Uterus (tissue), 4 donors: ENCODE results near the gene KIAA0232. TPM values are rescaled to one million over a fixed set of nuclear protein-coding genes. Genes with fewer than 3 reads are reported as not detected.

ENCODE experiments used
- DNase-seq, 2 donors: peaks; one replicate each; pipeline ENCODE4 v3.0.0-alpha.2; 2019 to 2020
- H3K27ac ChIP-seq, 2 donors: fragments of 200-600 bp; sonication (generic); 1 replicate in 1 of 2; 2 replicates in 1 of 2; pipeline ENCODE4 v1.5.1; 2016 to 2018
- H3K27me3 ChIP-seq, 2 donors: fragments of 200-600 bp; sonication (generic); one replicate each; pipeline ENCODE4 v1.5.1; 2018 to 2019; ENCODE audit warnings: control low read depth in 1 of 2
- H3K36me3 ChIP-seq, 2 donors: fragments of 200-600 bp; sonication (generic); one replicate each; pipeline ENCODE4 v1.5.1; 2019; ENCODE audit warnings: control low read depth in 1 of 2
- H3K4me1 ChIP-seq, 2 donors: fragments of 200-600 bp; sonication (generic); one replicate each; pipeline ENCODE4 v1.5.1; 2018 to 2019; ENCODE audit warnings: control low read depth in 1 of 2
- H3K4me3 ChIP-seq, 2 donors: fragments of 200-600 bp; sonication (generic); 1 replicate in 1 of 2; 2 replicates in 1 of 2; pipeline ENCODE4 v1.5.1; 2018 to 2019; ENCODE audit warnings: mild to moderate bottlenecking in 1 of 2
- H3K9me3 ChIP-seq, 2 donors: fragments of 200-600 bp; sonication (generic); one replicate each; pipeline ENCODE4 v1.5.1; 2019; ENCODE audit warnings: control low read depth in 1 of 2
- CTCF ChIP-seq, 4 experiments: fragments of 200-600 bp in 2 of 4; fragments of 450-650 bp in 2 of 4; sonication (generic) in 2 of 4; IDR thresholded peaks; one replicate each; pipeline ENCODE4 v1.5.1; 2016 to 2019; ENCODE audit warnings: antibody characterized with exemption in 4 of 4, mild to moderate bottlenecking in 2 of 4, moderate library complexity in 1 of 4
- POLR2A ChIP-seq, 2 donors: fragments of 450-650 bp; IDR thresholded peaks; one replicate each; pipeline ENCODE4 v1.6.1; 2016; ENCODE audit warnings: antibody characterized with exemption in 2 of 2, mild to moderate bottlenecking in 1 of 2, moderate library complexity in 1 of 2
- intact Hi-C: fragments of 100-400 bp; cut with DNase I; formaldehyde crosslinking; loops from one replicate; pipeline ENCODE4 v1.15.1; 2023; ENCODE audit warnings: low total_unique reads
- total RNA-seq, 4 donors: library from RNA; depleted of rRNA in 3 of 4; stranded (reverse); fragments of >200 nt in 3 of 4; gene quantifications; one replicate each; pipeline versions ENCODE4 v1.1.0 to v1.2.4, GENCODE V29; 2014 to 2023
- donor health status: DM: yes; HTN: yes; CAD: no.

Gene KIAA0232
- total RNA-seq, 4 donors from 2014 or later = 13.8 to 78.8 (median 43.4) TPM

GRCh38 chr4:6813725-6814124, 31.2 kb downstream of the KIAA0232 start:
- intact Hi-C loops = no loop called here
- TF ChIP-seq POLR2A (IDR thresholded peaks at IDR 0.05) (no peak), CTCF (IDR thresholded peaks at IDR 0.05) (no peak)
- H3K27me3 ChIP-seq = no peaks in the 10 kb centered on the region

GRCh38 chr4:6815029-6815836, 32.7 kb downstream of the KIAA0232 start:
- H3K4me1 ChIP-seq = no peaks in the 10 kb centered on the region
- no peaks in the 10 kb centered on the region for H3K36me3 ChIP-seq
- no peak overlapping the region for H3K27ac ChIP-seq
- H3K9me3 ChIP-seq = no peaks in the 10 kb centered on the region
- no peak for DNase-seq
- intact Hi-C loops = no loop called here
- no peaks in the 10 kb centered on the region for H3K27me3 ChIP-seq
- no peak overlapping the region for H3K4me3 ChIP-seq
- TF ChIP-seq CTCF (IDR thresholded peaks at IDR 0.05) = no peak
- no peak for TF ChIP-seq POLR2A (IDR thresholded peaks at IDR 0.05)

More at GRCh38 chr4:6813725-6814124, 31.2 kb downstream of the KIAA0232 start:
- Histone ChIP-seq H3K4me3 (no peak overlapping the region), H3K9me3 (no peaks in the 10 kb centered on the region), H3K27ac (no peak overlapping the region), H3K4me1 (no peaks in the 10 kb centered on the region), H3K36me3 (no peaks in the 10 kb centered on the region)
- no peak for DNase-seq

- no peaks in the 10 kb centered on the region for H3K9me3 ChIP-seq
- intact Hi-C loops = no loop called here
- no peaks in the 10 kb centered on the region for H3K4me1 ChIP-seq
- no peaks in the 10 kb centered on the region for H3K27me3 ChIP-seq
- H3K4me3 ChIP-seq = no peak overlapping the region
- no peak for TF ChIP-seq POLR2A (IDR thresholded peaks at IDR 0.05)
- TF ChIP-seq CTCF (IDR thresholded peaks at IDR 0.05) = no peak
- H3K27ac ChIP-seq = no peak overlapping the region
- H3K36me3 ChIP-seq = no peaks in the 10 kb centered on the region
- DNase-seq = no peak
Observed at GRCh38 chr4:6819295-6819694, 36.8 kb downstream of the KIAA0232 start.

GRCh38 chr4:6820695-6821094, 38.2 kb downstream of the KIAA0232 start:
- H3K4me1 ChIP-seq = no peaks in the 10 kb centered on the region
- no peak overlapping the region for H3K4me3 ChIP-seq
- no peak overlapping the region for H3K27ac ChIP-seq
- H3K27me3 ChIP-seq = no peaks in the 10 kb centered on the region
- TF ChIP-seq CTCF (IDR thresholded peaks at IDR 0.05) (no peak), POLR2A (IDR thresholded peaks at IDR 0.05) (no peak)
- H3K9me3 ChIP-seq = no peaks in the 10 kb centered on the region
- no peak for DNase-seq
- intact Hi-C loops = no loop called here
- no peaks in the 10 kb centered on the region for H3K36me3 ChIP-seq

GRCh38 chr4:6824071-6824470, 41.5 kb downstream of the KIAA0232 start:
- TF ChIP-seq POLR2A (IDR thresholded peaks at IDR 0.05) = no peak
- intact Hi-C loops = no loop called here
- H3K4me3 ChIP-seq = no peak overlapping the region

More at GRCh38 chr4:6824071-6824470, 41.5 kb downstream of the KIAA0232 start:
- H3K9me3 ChIP-seq = no peaks in the 10 kb centered on the region
- H3K27ac ChIP-seq = no peak overlapping the region
- H3K4me1 ChIP-seq = no peaks in the 10 kb centered on the region
- H3K36me3 ChIP-seq = no peaks in the 10 kb centered on the region
- no peaks in the 10 kb centered on the region for H3K27me3 ChIP-seq
- no peak for DNase-seq
